Activated CD4-positive, alpha-beta T cell treated with anti-CD3 and anti-CD28 coated beads, Interleukin-2, Interleukin-4, amounts not matched to agents 100 ng/mL and 50 ng/mL, durations not matched to agents 16 hours and 8 hours (primary cell): ENCODE results near the gene ZNF282.
"Not testable (repeated sequence)": the region's sequence is repeated elsewhere in the genome, so short reads cannot be mapped to it uniquely, and the experiment has no call there.

ENCODE experiments used
- DNase-seq: peaks from one replicate; pipeline ENCODE4 v3.0.0-alpha.2; 2020; ENCODE audit warnings: low spot score

ZNF282 gene

GRCh38 chr7:149225106-149225505 is 29.8 kb downstream of the ZNF282 start:
- no peak for DNase-seq

GRCh38 chr7:149225656-149226055 is 30.3 kb downstream of the ZNF282 start:
- DNase-seq = no peak

DNA sequence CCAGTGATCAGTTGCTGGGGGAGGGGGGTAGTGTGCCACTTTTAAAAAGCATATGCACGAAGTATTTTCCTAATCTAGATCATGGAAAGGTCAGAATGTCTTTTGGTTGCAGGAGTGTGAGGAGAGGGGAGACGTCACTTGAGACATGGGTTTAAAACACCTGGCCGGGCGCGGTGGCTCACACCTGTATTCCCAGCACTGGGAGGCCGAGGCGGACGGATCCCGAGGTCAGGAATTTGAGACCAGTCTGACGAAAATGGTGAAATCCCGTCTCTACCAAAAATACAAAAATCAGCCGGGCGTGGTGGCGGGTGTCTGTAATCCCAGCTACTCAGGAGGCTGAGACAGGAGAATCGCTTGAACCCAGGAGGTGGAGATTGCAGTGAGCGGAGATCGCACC is 31.0 kb downstream of the ZNF282 start:
- not testable (repeated sequence) for DNase-seq

GRCh38 chr7:149226840-149227494 is 31.6 kb downstream of the ZNF282 start:
- DNase-seq = no peak

DNA sequence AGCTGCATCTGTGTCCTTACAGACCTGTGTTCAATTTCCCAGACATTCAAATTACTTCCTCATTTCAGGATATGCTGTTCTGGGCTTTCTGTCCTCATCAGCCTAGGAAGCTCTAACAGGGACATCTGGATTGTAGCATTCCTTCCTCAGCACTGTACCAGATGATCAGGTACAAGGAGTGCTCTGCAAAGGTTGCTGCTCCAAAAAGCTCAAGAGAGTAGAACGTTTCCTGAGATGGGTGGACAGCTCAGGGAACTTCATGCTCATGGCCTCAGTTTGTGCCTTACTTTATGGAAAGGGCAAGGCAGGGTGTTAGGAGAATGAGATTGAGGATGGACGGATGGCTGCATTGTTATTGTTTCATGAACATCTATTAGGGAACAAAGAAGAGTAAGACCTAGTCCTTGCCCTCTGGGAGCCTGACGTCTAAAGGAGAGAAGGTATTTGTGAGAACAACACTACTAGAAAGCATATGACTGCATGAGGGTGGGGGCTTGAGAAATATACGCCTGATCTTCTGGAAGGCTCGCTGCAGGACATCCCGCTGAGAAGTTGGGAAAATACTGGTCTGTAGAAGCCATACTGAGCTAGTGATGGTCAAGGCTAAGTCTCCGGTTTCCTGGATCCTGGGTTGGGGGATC is 33.6 kb downstream of the ZNF282 start:
- DNase-seq = no peak

DNA sequence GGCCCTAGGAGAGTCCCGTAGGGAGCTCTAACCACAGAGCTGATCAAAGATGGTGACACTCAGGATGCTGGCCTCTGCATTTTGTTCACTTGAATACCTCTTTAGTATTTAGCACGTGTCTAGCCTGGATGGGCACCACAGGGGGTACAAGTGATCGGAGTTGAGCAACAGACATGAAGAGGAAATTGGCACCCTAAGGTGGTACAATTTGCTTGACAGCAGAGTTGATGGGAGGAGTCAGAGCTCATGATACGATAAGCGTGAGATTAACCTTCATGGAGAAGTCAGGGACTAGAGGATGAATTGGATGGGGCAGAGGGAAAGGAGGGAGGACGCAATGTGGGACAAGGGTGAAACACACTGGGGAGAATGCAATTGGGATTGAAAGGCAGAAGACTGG is 34.2 kb downstream of the ZNF282 start:
- DNase-seq = no peak

DNA sequence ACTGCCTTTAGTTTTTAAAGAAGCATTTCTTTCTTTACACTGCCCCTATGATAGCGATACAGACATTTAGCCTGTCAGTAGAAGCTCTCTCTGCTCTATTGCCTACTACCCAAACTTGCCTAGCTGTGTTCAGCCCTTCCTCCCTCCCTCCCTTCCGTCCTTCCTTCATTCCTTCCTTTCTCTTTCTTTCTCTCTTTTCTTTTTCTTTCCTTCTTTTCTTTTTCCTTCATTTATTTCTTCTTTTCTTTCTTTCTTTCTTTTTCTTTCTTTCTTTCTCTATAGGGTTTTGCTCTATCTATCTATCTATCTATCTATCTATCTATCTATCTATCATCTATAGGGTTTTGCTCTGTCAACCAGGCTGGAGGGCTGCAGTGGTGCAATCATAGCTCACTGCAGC is 37.0 kb downstream of the ZNF282 start:
- DNase-seq = no peak

DNA sequence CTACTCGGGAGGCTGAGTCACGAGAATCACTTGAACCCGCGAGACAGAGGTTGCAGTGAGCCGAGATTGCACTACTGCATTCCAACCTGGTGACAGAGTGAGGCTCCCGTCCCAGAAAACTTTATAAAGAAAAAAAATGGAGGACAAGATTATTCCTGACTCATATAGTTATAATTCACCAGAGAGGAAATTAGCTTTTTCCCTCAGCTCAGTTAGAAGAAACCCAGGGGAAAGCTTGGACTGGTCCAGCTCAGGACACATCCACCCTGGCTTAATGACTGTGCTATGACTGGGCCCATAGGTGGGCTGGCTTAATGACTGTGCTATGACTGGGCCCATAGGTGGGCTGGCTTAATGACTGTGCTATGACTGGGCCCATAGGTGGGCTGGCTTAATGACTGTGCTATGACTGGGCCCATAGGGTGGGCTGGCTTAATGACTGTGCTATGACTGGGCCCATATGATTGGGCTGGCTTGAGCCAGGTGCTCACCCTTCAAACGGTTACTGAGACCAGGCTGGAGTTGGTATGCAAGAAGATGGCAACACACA is 38.4 kb downstream of the ZNF282 start:
- DNase-seq = not testable (repeated sequence)

DNA sequence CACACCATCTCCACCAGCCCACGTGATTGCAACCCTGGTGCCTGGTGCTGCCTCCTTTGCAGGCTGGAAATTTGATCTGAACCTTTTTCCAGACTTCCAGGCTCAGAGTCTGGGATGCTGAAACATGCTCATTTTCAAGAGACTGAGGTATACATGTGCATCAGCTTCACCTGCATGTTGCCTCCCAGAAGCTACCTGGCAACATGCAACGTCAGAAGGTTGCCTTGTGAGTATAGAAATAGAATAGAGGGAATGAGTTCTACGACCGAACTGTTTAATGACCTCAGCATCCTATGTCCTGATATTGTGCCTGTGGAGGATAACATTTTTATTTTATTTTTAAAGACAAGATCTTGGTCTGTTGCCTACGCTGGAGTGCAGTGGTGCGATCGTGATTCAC is 42.2 kb downstream of the ZNF282 start:
- DNase-seq = no peak

DNA sequence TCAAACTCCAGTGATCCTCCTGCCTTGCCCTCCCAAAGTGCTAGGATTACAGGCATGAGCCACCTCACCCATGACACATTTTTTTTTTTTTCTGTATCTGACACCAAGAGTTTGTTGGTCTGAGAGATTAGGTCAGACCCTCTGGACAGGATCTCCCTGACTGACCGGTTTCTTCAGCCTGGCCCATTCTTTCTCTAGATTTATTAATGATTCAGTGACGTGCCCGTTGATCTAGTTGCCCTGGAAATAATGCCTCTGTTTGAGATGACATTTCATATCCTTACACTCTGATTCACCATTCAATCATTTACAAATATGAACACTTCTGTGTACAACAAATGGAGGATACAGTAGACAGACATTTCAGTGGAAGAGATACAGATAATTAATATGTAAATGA is 42.7 kb downstream of the ZNF282 start:
- DNase-seq = no peak

DNA sequence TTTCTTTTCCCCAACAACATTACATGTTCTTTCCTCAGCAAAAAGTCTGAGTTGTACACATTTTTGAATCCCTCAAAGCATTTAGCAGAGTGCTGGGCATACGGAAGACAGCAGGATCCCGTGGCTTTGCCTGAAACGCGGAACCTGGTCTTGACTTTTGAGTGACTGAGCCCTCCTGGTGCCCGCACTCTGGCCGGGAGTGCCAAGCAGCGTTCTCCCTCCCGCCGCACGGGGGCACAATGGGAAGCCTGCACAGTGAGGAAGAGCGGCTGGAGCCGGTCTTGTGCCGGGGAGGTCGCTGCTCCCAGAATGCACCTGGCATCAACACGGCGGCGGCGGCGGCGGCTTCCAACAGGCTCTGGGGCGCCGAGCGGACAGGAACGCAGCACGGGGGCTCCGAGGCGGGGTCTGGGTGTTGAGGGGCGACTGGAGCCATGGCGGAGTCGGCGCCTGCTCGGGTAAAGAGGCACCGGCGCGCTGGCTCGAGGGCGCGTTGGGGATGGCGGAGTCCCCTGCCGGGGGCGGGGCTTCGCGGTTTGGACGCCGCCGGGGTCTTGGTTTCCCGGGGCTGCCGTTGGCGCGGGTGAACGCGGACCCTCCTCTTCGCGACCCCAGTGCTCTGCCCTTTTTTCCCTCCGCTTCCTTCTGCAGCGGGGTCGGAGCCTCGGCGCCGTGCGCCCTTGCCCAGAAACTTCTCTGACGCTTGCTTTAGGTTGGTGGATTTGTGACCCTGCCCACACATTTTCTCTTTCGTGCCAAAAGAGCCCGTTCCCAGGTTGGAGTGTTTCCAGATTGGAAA is 44.2 kb downstream of the ZNF282 start, which contains the start of gene ZNF212:
TSS of gene ZNF212 (plus strand) at position 307 of the 799 bp plus-strand sequence. CDS start at position 435, 128 bp downstream.
- peak; percentile 94 for DNase-seq

- no peak for DNase-seq
Observed at GRCh38 chr7:149240637-149241036, 45.3 kb downstream of the ZNF282 start.

DNA sequence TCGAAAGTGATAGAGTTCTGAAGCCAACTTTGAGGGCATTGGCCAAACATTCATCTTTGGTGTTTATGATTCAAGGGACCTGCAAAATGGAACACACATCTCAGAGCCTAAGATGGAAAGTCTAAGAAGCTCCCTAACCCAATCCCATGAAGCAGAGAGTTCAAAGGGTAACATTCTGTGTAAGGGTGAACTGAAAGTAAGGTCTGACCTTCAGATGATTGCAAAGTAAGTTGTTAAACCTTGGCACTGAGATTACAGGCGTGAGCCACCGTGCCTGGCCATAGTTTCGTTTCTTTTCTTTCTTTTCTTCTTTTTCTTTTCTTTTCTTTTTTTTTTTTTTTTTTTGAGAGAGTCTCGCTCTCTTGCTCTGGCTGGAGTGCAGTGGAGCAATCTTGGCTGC is 46.4 kb downstream of the ZNF282 start:
- no peak for DNase-seq

GRCh38 chr7:149245244-149245643 is 49.9 kb downstream of the ZNF282 start:
- peak; percentile 70 for DNase-seq

- peak; percentile 39 for DNase-seq
Observed at GRCh38 chr7:149245744-149246143, 50.4 kb downstream of the ZNF282 start.

DNA sequence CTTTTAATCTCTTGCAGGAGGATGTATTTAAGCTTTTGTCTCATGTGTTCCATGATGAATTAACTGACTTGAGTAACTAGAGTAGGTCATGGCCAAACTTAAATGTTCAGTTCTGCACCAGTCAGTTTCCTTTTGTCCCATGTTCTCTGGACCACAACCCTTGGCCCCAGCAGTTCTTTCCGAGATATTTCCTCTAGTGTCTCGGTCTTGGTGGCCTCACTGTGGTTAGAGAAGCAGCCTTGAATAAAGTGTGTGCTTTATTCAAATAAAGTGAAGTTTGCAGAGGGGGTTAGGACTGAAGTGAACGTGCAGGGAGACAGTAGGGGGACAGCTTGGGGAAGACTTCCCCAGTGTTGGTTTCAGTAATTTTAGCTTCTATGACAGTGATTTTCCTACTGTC is 53.4 kb downstream of the ZNF282 start:
- DNase-seq = peak; percentile 17

GRCh38 chr7:149250151-149250550 is 54.8 kb downstream of the ZNF282 start:
- DNase-seq = not testable (repeated sequence)

GRCh38 chr7:149251518-149251917 is 56.2 kb downstream of the ZNF282 start:
- not testable (repeated sequence) for DNase-seq

- no peak for DNase-seq
Observed at GRCh38 chr7:149252378-149252777, 57.0 kb downstream of the ZNF282 start.

- no peak for DNase-seq
Observed at GRCh38 chr7:149253665-149254064, 58.3 kb downstream of the ZNF282 start.

- DNase-seq = no peak
Observed at GRCh38 chr7:149254181-149254858, 59.0 kb downstream of the ZNF282 start.

DNA sequence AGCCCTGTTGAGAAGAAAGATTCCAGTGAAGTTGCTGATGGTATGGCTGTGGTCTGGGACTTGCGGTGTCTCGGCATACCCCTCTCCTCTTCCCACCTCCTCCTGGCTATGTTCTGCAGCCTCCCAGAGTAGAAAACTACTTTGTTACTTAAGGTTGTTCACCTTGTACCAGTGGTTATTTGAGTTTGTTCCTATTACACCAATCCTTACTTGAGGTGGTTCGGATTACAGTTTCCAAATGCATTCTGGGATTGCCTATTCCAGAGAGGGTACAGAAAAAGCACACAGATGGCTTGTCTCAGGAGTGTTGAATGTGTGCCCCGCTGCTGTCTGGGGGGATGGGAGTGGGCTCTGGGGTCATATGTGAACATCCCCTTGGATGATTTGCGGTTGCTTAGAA is 59.8 kb downstream of the ZNF282 start:
- no peak for DNase-seq
